Gastrocnemius medialis (tissue), 4 donors: ENCODE measurements around the gene MLLT11. TPM values are rescaled to one million over a fixed set of nuclear protein-coding genes. Genes with fewer than 3 reads are reported as not detected.

ENCODE experiments used
- ATAC-seq, 2 donors: fragments of 150-250 bp; one replicate each; pipeline ENCODE4 v1.9.1; 2016
- DNase-seq, 2 donors: peaks; one replicate each; pipeline ENCODE4 v3.0.0-alpha.2; 2019
- H3K27ac ChIP-seq, 4 donors: fragments of 200-600 bp; sonication (generic); 1 replicate in 1 of 4; 2 replicates in 3 of 4; pipeline ENCODE4 v1.5.1; 2016 to 2018; ENCODE audit warnings: mild to moderate bottlenecking in 2 of 4, moderate library complexity in 1 of 4
- H3K27me3 ChIP-seq, 3 donors: fragments of 200-600 bp; sonication (generic) in 2 of 3; 1 replicate in 1 of 3; 2 replicates in 2 of 3; pipeline versions ENCODE4 v1.5.1 to v1.6.0; 2016 to 2019; ENCODE audit warnings: mild to moderate bottlenecking in 1 of 3, moderate library complexity in 1 of 3
- H3K36me3 ChIP-seq, 2 donors: fragments of 200-600 bp; sonication (generic) in 1 of 2; one replicate each; pipeline ENCODE4 v1.5.1; 2017 to 2018
- H3K4me1 ChIP-seq, 2 donors: fragments of 200-600 bp; sonication (generic) in 1 of 2; one replicate each; pipeline ENCODE4 v1.5.1; 2016 to 2017; ENCODE audit warnings: mild to moderate bottlenecking in 2 of 2
- H3K4me3 ChIP-seq, 4 donors: fragments of 200-600 bp; sonication (generic) in 3 of 4; 1 replicate in 1 of 4; 2 replicates in 3 of 4; pipeline ENCODE4 v1.5.1; 2016 to 2019; ENCODE audit warnings: mild to moderate bottlenecking in 2 of 4
- H3K9me3 ChIP-seq, 3 donors: fragments of 200-600 bp; sonication (generic) in 2 of 3; 1 replicate in 1 of 3; 2 replicates in 2 of 3; pipeline ENCODE4 v1.5.1; 2016 to 2019
- CTCF ChIP-seq, 5 experiments: fragments of 450-650 bp in 3 of 5; fragments of 200-600 bp in 2 of 5; sonication (generic) in 2 of 5; IDR thresholded peaks in 4 of 5; conservative IDR thresholded peaks in 1 of 5; 1 replicate in 4 of 5; 2 replicates in 1 of 5; pipeline ENCODE4 v1.5.1; 2016 to 2019; ENCODE audit warnings: antibody characterized with exemption in 5 of 5, mild to moderate bottlenecking in 3 of 5, moderate library complexity in 3 of 5
- POLR2A ChIP-seq, 2 donors: fragments of 450-650 bp; IDR thresholded peaks; one replicate each; pipeline ENCODE4 v1.6.1; 2017; ENCODE audit warnings: antibody characterized with exemption in 2 of 2, mild to moderate bottlenecking in 2 of 2, moderate library complexity in 2 of 2
- in situ Hi-C, 4 donors: fragments of 200-750 bp; cut with MboI; loops; one replicate each; pipeline versions ENCODE4 v1.15.0 to v1.8.0; 2017; ENCODE audit warnings: low sequenced_read_pairs in 4 of 4
- intact Hi-C: fragments of 100-400 bp; cut with DNase I; formaldehyde crosslinking; loops from one replicate; pipeline ENCODE4 v1.15.1; 2023; ENCODE audit warnings: low total_unique reads
- total RNA-seq, 4 donors: library from RNA; depleted of rRNA; stranded (reverse); fragments of >200 nt; gene quantifications; one replicate each; pipeline versions ENCODE4 v1.1.0 to v1.2.3, GENCODE V29; 2016

MLLT11 gene
- total RNA-seq, 4 donors from 2014 or later = 1.5 to 9.2 (median 5.4) TPM

- peak overlapping the region; percentile 45 to 75 (median 72) for H3K27ac ChIP-seq
- TF ChIP-seq POLR2A (IDR thresholded peaks at IDR 0.05) (no peak), CTCF (IDR thresholded peaks at IDR 0.05 in 4 of 5, conservative IDR thresholded peaks at IDR 0.05 in 1 of 5) (peak; percentile 68 to 81 (median 77))
- no peak overlapping the region for H3K4me3 ChIP-seq
- in situ Hi-C loops = no loop called here
- no peaks in the 10 kb centered on the region for H3K9me3 ChIP-seq
- intact Hi-C loops = loop anchor here (1.0 to 5.0 kb wide), 5 partner anchors 24 to 123 kb away; partner anchors contain the start of genes CDC42SE1, GABPB2 and SEMA6C
- peaks cover 16 to 21% of the 10 kb centered on the region in 2 donors for H3K4me1 ChIP-seq
- peak; percentile 88 to 99 for ATAC-seq
- no peaks in the 10 kb centered on the region for H3K27me3 ChIP-seq
- peaks cover 0 to 42% of the 10 kb centered on the region in 2 donors for H3K36me3 ChIP-seq
- peak; percentile 71 to 81 for DNase-seq
Measured at GRCh38 chr1:151024540-151025146, 35.6 kb upstream of the MLLT11 start.

DNA sequence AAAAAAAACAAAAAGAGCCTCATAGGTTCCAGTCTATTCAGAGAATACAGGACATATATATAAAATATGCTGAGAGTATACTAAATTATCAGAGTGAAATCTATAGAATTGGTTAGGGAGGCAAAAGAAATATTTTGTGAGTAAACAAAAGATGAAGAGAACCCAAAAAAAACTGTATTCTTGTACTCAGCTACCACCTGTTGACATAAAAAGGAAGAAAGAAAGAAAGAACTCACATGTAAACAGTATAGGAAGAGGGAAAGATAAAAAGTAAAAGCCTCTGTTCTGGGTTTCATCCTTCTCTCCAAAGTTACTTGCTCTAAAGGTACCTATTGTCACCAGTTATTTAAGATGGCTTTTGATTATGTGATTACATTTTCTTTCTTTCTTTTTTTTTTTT lies 33.7 kb upstream of the MLLT11 start:
- ATAC-seq (no peak), DNase-seq (no peak)
- Histone ChIP-seq H3K27me3 (no peaks in the 10 kb centered on the region), H3K36me3 (peaks cover 0 to 56% of the 10 kb centered on the region in 2 donors), H3K9me3 (no peaks in the 10 kb centered on the region), H3K27ac (no peak overlapping the region), H3K4me1 (peaks cover 16 to 21% of the 10 kb centered on the region in 2 donors), H3K4me3 (no peak overlapping the region)
- intact Hi-C loops (no loop called here), in situ Hi-C loops (no loop called here)
- TF ChIP-seq POLR2A (IDR thresholded peaks at IDR 0.05) (no peak), CTCF (IDR thresholded peaks at IDR 0.05 in 4 of 5, conservative IDR thresholded peaks at IDR 0.05 in 1 of 5) (no peak)

GRCh38 chr1:151032164-151032563 lies 28.0 kb upstream of the MLLT11 start:
- intact Hi-C loops = no loop called here
- in situ Hi-C loops = no loop called here
- no peaks in the 10 kb centered on the region for H3K9me3 ChIP-seq
- DNase-seq (no peak), ATAC-seq (no peak)
- no peaks in the 10 kb centered on the region for H3K27me3 ChIP-seq
- no peak overlapping the region for H3K4me3 ChIP-seq
- peaks cover 0 to 64% of the 10 kb centered on the region in 2 donors for H3K36me3 ChIP-seq
- no peaks in the 10 kb centered on the region for H3K4me1 ChIP-seq
- TF ChIP-seq CTCF (IDR thresholded peaks at IDR 0.05 in 4 of 5, conservative IDR thresholded peaks at IDR 0.05 in 1 of 5) (no peak), POLR2A (IDR thresholded peaks at IDR 0.05) (no peak)
- H3K27ac ChIP-seq = no peak overlapping the region

- intact Hi-C loops = no loop called here
- in situ Hi-C loops = no loop called here
Measured at GRCh38 chr1:151035167-151035566, 25.0 kb upstream of the MLLT11 start.

More at GRCh38 chr1:151035167-151035566, 25.0 kb upstream of the MLLT11 start:
- no peak for DNase-seq
- Histone ChIP-seq H3K4me1 (no peaks in the 10 kb centered on the region), H3K9me3 (no peaks in the 10 kb centered on the region), H3K4me3 (no peak overlapping the region), H3K36me3 (peaks cover 0 to 36% of the 10 kb centered on the region in 2 donors), H3K27ac (no peak overlapping the region), H3K27me3 (no peaks in the 10 kb centered on the region)
- no peak for TF ChIP-seq CTCF (IDR thresholded peaks at IDR 0.05 in 4 of 5, conservative IDR thresholded peaks at IDR 0.05 in 1 of 5)
- TF ChIP-seq POLR2A (IDR thresholded peaks at IDR 0.05) = no peak
- no peak for ATAC-seq
